HepG2 (cell line): ENCODE data around the gene EEF1AKMT3. TPM values are rescaled to one million over a fixed set of nuclear protein-coding genes. Genes with fewer than 3 reads are reported as not detected.

ENCODE experiments used
- microRNA counts: library from miRNA; unstranded; fragments of <30 nt; microRNA quantifications from one replicate; lab custom pipeline; 2015
- microRNA-seq: library from miRNA; unstranded; fragments of <30 nt; microRNA quantifications from one replicate; pipeline ENCODE4, GENCODE V29; 2020
- polyA plus RNA-seq, 8 experiments: library from polyadenylated mRNA; depleted of rRNA in 3 of 8; stranded (reverse) in 7 of 8; unstranded in 1 of 8; fragments of >200 nt; fragmentation: Illumina TruSeq in 4 of 8; extraction: Trizol in 4 of 8; gene quantifications; 2 replicates each; pipeline versions ENCODE4 v1.2.1 to v1.2.3, GENCODE V29; 2011 to 2016; ENCODE audit warnings: low read depth in 4 of 8, missing spikeins in 1 of 8, mixed read lengths in 1 of 8; ENCODE audit not compliant: insufficient read depth in 1 of 8
- small RNA-seq, 3 experiments: library from RNA; depleted of rRNA; stranded (forward); fragments of <200 nt; gene quantifications; one replicate each; pipeline ENCODE3, GENCODE V24; 2012; ENCODE audit warnings: low read depth in 2 of 3, low replicate concordance in 1 of 3; ENCODE audit not compliant: insufficient read length in 3 of 3, insufficient read depth in 2 of 3
- total RNA-seq, 5 experiments: library from RNA; depleted of rRNA; stranded (reverse); fragments of >200 nt; fragmentation: Illumina TruSeq; extraction: Trizol; gene quantifications; 2 replicates each; pipeline ENCODE4 v1.2.3, GENCODE V29; 2016; ENCODE audit warnings: low read depth in 1 of 5

EEF1AKMT3 gene
- total and polyA plus RNA-seq, 2 of the 13 experiments (the other 11 are each of a cell fraction or from before 2014, with no cell fraction given), result 4.7 to 11.4 TPM

MicroRNAs within 50 kb of the gene (microRNA counts, 767-probe panel; counts per million panel counts)
- microRNA hsa-miR-26a-5p (lab: Ali Mortazavi, UCI), result not detected

Small RNA genes within 50 kb of the gene (microRNA-seq; reads per million reads assigned to microRNA genes)
- gene MIR26A2 (80.4 reads per million, percentile 71 among the genes with 10 or more reads in this experiment), gene MIR6759 (not detected)

Small RNA genes within 50 kb of the gene (small RNA-seq; reads per million reads assigned to genes)
- gene MIR26A2 (0.51 to 34.8 (median 12.4) reads per million in 3 experiments), gene RNU6-1083P (0 reads per million in 3 experiments)

Other genes starting within 250 kb of the EEF1AKMT3 start
- gene MBD6, start 249.8 kb upstream of the EEF1AKMT3 start, total RNA-seq (2016; rRNA removed; fragmentation: Illumina TruSeq; extraction: Trizol), result 4.1 and 5.1 TPM in 2 replicates
- 5.9 and 6.1 TPM in 2 replicates for gene MBD6, start 249.8 kb upstream of the EEF1AKMT3 start, polyA plus RNA-seq (2011; rRNA removed)
- 72.0 and 75.5 TPM in 2 replicates for gene DCTN2, start 225.4 kb upstream of the EEF1AKMT3 start, total RNA-seq (2016; rRNA removed; fragmentation: Illumina TruSeq; extraction: Trizol)
- gene DCTN2, start 225.4 kb upstream of the EEF1AKMT3 start, polyA plus RNA-seq (2011; rRNA removed), result 77.4 and 85.7 TPM in 2 replicates
- 1.1 and 1.6 TPM in 2 replicates for gene KIF5A, start 222.6 kb upstream of the EEF1AKMT3 start, total RNA-seq (2016; rRNA removed; fragmentation: Illumina TruSeq; extraction: Trizol)
- 10.3 and 11.9 TPM in 2 replicates for gene KIF5A, start 222.6 kb upstream of the EEF1AKMT3 start, polyA plus RNA-seq (2011; rRNA removed)
- gene PIP4K2C, start 181.4 kb upstream of the EEF1AKMT3 start, total RNA-seq (2016; rRNA removed; fragmentation: Illumina TruSeq; extraction: Trizol), result 23.6 and 26.4 TPM in 2 replicates
- gene PIP4K2C, start 181.4 kb upstream of the EEF1AKMT3 start, polyA plus RNA-seq (2011; rRNA removed), result 21.7 and 23.3 TPM in 2 replicates
- gene DTX3, start 167.8 kb upstream of the EEF1AKMT3 start, total RNA-seq (2016; rRNA removed; fragmentation: Illumina TruSeq; extraction: Trizol), result 5.4 and 9.0 TPM in 2 replicates
- 27.2 and 28.7 TPM in 2 replicates for gene DTX3, start 167.8 kb upstream of the EEF1AKMT3 start, polyA plus RNA-seq (2011; rRNA removed)
- 10.1 and 11.5 TPM in 2 replicates for gene ARHGEF25, start 161.2 kb upstream of the EEF1AKMT3 start, total RNA-seq (2016; rRNA removed; fragmentation: Illumina TruSeq; extraction: Trizol)
- gene ARHGEF25, start 161.2 kb upstream of the EEF1AKMT3 start, polyA plus RNA-seq (2011; rRNA removed), result 12.5 and 15.3 TPM in 2 replicates
- 1.9 and 4.5 TPM in 2 replicates for gene B4GALNT1, start 139.4 kb upstream of the EEF1AKMT3 start, total RNA-seq (2016; rRNA removed; fragmentation: Illumina TruSeq; extraction: Trizol)
- 5.4 and 5.9 TPM in 2 replicates for gene B4GALNT1, start 139.4 kb upstream of the EEF1AKMT3 start, polyA plus RNA-seq (2011; rRNA removed)
- 51.7 and 156 TPM in 2 replicates for gene OS9, start 78.5 kb upstream of the EEF1AKMT3 start, total RNA-seq (2016; rRNA removed; fragmentation: Illumina TruSeq; extraction: Trizol)
- gene OS9, start 78.5 kb upstream of the EEF1AKMT3 start, polyA plus RNA-seq (2011; rRNA removed), result 206 and 225 TPM in 2 replicates
- 0.38 and 0.81 TPM in 2 replicates for gene AGAP2, start 33.9 kb upstream of the EEF1AKMT3 start, total RNA-seq (2016; rRNA removed; fragmentation: Illumina TruSeq; extraction: Trizol)
- 0.45 and 0.73 TPM in 2 replicates for gene AGAP2, start 33.9 kb upstream of the EEF1AKMT3 start, polyA plus RNA-seq (2011; rRNA removed)
- gene TSPAN31, start 27.6 kb upstream of the EEF1AKMT3 start, total RNA-seq (2016; rRNA removed; fragmentation: Illumina TruSeq; extraction: Trizol), result 5.4 and 10.4 TPM in 2 replicates
- gene TSPAN31, start 27.6 kb upstream of the EEF1AKMT3 start, polyA plus RNA-seq (2011; rRNA removed), result 24.6 and 27.3 TPM in 2 replicates
- gene CDK4, start 20.3 kb upstream of the EEF1AKMT3 start, total RNA-seq (2016; rRNA removed; fragmentation: Illumina TruSeq; extraction: Trizol), result 209 and 255 TPM in 2 replicates
- 171 and 191 TPM in 2 replicates for gene CDK4, start 20.3 kb upstream of the EEF1AKMT3 start, polyA plus RNA-seq (2011; rRNA removed)
- 2.7 and 5.7 TPM in 2 replicates for gene MARCHF9, start 17.5 kb upstream of the EEF1AKMT3 start, total RNA-seq (2016; rRNA removed; fragmentation: Illumina TruSeq; extraction: Trizol)
- gene MARCHF9, start 17.5 kb upstream of the EEF1AKMT3 start, polyA plus RNA-seq (2011; rRNA removed), result 9.6 and 14.5 TPM in 2 replicates
- gene CYP27B1, start 5.5 kb upstream of the EEF1AKMT3 start, total RNA-seq (2016; rRNA removed; fragmentation: Illumina TruSeq; extraction: Trizol), result 0.97 and 2.3 TPM in 2 replicates
- 3.0 and 3.4 TPM in 2 replicates for gene CYP27B1, start 5.5 kb upstream of the EEF1AKMT3 start, polyA plus RNA-seq (2011; rRNA removed)
- gene METTL1, start 509 bp upstream of the EEF1AKMT3 start, total RNA-seq (2016; rRNA removed; fragmentation: Illumina TruSeq; extraction: Trizol), result 34.7 and 35.5 TPM in 2 replicates
- gene METTL1, start 509 bp upstream of the EEF1AKMT3 start, polyA plus RNA-seq (2011; rRNA removed), result 36.9 and 38.3 TPM in 2 replicates
- 68.3 and 89.7 TPM in 2 replicates for gene TSFM, start 10.2 kb downstream of the EEF1AKMT3 start, total RNA-seq (2016; rRNA removed; fragmentation: Illumina TruSeq; extraction: Trizol)
- 24.0 and 29.8 TPM in 2 replicates for gene TSFM, start 10.2 kb downstream of the EEF1AKMT3 start, polyA plus RNA-seq (2011; rRNA removed)
- 0.53 and 1.2 TPM in 2 replicates for gene AVIL, start 46.1 kb downstream of the EEF1AKMT3 start, total RNA-seq (2016; rRNA removed; fragmentation: Illumina TruSeq; extraction: Trizol)
- 1.4 and 2.0 TPM in 2 replicates for gene AVIL, start 46.1 kb downstream of the EEF1AKMT3 start, polyA plus RNA-seq (2011; rRNA removed)
- 38.1 and 42.4 TPM in 2 replicates for gene CTDSP2, start 74.1 kb downstream of the EEF1AKMT3 start, total RNA-seq (2016; rRNA removed; fragmentation: Illumina TruSeq; extraction: Trizol)
- gene CTDSP2, start 74.1 kb downstream of the EEF1AKMT3 start, polyA plus RNA-seq (2011; rRNA removed), result 82.5 and 91.3 TPM in 2 replicates
- gene ATP23, start 169.0 kb downstream of the EEF1AKMT3 start, total RNA-seq (2016; rRNA removed; fragmentation: Illumina TruSeq; extraction: Trizol), result 12.1 and 13.1 TPM in 2 replicates
- 11.4 and 14.7 TPM in 2 replicates for gene ATP23, start 169.0 kb downstream of the EEF1AKMT3 start, polyA plus RNA-seq (2011; rRNA removed)